Stimulated activated CD8-positive, alpha-beta memory T cell treated with anti-CD3 and anti-CD28 coated beads, Interleukin-12 subunit alpha, Interleukin-12 subunit beta, amount 100 ng/mL, for 1 hour (primary cell): ENCODE measurements around the gene SLC25A33.
"Not testable (repeated sequence)": the region's sequence is repeated elsewhere in the genome, so short reads cannot be mapped to it uniquely, and the experiment has no call there.

Experiments
- DNase-seq: peaks from one replicate; pipeline ENCODE4 v3.0.0-alpha.2; 2020; ENCODE audit warnings: low read depth

Gene SLC25A33, protein sequence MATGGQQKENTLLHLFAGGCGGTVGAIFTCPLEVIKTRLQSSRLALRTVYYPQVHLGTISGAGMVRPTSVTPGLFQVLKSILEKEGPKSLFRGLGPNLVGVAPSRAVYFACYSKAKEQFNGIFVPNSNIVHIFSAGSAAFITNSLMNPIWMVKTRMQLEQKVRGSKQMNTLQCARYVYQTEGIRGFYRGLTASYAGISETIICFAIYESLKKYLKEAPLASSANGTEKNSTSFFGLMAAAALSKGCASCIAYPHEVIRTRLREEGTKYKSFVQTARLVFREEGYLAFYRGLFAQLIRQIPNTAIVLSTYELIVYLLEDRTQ

GRCh38 chr1:9539165-9539828 lies at the start of gene SLC25A33:
TSS of gene SLC25A33 (plus strand) at chr1:9539465. CDS start at chr1:9539692, 227 bp downstream.
- DNase-seq: peak; percentile 97

DNA sequence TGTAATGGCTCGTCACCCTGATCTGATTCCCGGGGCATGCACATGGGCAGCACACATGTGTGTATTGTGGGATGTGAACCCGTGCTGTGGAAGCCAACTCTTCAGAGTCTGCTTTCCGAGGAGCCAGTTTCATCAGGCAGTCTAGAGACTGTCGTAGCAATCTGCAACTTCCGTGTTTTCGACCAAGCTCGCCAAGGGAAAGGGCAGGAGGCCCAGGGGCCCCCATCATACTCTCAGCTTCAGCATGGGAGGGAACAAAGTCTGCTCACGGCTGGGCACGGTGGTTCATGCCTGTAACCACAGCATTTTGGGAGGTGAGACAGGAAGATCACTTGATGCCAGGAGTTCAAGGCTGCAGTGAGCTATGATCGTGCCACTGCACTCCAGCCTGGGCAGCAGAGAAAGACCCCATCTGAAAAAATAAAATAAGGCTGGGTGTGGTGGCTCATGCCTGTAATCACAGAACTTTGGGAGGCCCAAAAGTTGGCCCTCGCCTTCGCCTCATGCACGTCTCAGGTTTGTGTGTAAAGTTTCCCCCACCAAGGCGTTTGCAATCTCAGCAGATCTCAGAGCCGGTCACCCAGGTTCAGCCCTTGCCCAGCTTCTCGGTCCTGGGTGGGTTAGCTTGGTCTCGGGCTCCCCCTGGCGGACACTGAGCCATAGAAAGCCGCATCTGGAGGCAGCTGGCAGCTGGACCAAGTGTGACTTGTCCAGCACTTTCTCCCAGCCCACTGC lies 48.5 kb upstream of the SLC25A33 start:
- DNase-seq: peak; percentile 77

DNA sequence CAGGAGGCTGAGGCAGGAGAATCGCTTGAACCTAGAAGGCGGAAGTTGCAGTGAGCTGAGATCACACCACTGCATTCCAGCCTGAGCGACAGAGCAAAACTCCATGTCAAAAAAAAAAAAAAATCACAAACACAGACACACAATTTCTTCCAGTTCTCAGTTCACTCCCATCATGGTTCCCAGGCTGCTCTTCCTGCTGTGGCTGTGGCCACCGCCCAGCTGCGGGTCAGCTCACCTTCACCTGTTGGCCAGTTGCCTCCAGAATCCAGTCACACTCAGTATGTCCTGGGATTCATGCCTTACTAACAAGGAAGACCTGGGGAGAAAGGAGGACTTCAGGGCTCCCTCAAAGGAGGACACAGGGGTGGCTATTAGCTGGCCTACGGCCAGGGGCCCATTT lies 45.9 kb upstream of the SLC25A33 start:
- DNase-seq: no peak

- DNase-seq: peak; percentile 46
Measured at GRCh38 chr1:9494936-9495758, 44.1 kb upstream of the SLC25A33 start.

- DNase-seq: no peak
Measured at GRCh38 chr1:9495854-9496374, 43.4 kb upstream of the SLC25A33 start.

DNA sequence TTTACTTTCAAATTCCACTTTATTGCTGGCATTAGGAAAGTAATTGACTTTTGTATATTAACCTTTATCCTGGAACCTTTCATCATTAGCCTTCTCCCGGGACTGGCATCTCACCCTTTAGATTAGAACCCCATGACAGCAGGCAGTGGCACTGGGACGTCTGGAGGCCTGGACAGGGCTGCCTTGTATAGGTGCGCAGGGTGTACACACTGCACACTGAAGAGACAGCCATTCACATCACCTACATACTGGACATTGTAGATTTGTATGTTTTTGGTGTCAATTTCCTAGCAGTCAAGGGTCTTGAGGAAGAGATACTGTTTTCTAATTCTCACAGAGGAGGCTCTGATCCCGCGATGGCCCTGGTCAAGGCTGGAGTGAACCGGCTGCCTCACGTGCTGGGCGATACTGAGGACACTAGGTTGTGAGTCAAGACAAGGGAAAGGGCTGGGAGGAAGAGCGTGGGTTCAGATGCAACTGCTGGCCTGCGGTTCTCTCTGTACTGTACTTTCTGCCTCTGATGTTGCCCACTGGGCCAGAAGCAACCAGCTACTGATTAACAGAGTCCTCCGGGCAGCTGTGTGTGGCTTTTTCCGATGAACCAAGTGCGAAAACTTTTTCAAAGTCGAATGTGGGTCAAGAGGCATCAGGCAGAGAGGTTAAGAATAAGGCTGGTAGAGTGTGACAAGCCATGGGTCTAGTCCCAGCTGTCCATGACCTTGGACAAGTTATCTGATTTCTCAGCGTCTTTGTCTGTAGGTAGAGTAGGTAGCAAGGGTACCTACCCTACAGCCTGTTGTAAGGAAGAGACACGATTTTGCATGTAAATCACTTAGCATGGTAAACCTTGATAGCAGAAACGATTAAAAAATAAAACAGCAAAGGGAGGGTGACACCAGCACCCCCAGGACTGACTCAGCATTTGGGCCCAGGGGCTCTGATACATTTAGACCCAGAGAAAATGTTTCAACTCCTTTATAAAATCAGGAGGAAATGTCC lies 38.2 kb upstream of the SLC25A33 start:
- no peak for DNase-seq

DNA sequence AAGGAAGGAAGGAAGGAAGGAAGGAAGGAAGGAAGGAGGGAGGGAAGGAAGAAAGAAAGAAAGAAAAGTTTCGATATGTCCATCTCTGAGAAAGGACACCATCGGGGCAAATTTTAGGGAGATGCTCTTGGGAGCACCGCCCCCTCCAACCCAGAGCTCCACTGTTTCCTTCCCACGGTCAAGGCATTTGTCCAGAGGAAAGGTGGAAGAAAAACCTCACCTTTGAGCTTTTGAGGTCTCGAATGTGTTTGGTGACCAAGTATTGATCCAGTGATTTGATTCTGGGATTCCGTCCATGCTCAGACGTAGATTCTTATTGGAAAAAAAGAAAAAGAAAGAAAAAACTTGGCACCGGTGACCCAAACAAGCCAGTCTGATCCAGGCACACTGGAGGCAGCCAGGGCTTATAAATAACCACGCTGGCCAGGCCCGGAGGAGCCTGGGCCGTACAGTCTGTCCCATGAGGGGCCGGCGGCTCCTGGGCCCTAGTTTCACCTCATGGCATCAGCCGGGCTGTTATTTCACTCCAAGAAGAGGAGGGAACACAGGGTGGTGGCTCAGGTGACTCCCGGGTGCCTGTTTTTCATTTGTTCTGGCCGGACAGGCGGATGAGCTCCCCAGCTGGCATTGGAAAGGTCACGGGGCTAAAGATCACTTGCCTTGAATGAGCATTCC lies 36.1 kb upstream of the SLC25A33 start:
- no peak for DNase-seq

- no peak for DNase-seq
Measured at GRCh38 chr1:9505143-9505542, 34.1 kb upstream of the SLC25A33 start.

- no peak for DNase-seq
Measured at GRCh38 chr1:9506901-9507300, 32.4 kb upstream of the SLC25A33 start.

GRCh38 chr1:9510130-9510529 lies 29.1 kb upstream of the SLC25A33 start:
- no peak for DNase-seq

DNA sequence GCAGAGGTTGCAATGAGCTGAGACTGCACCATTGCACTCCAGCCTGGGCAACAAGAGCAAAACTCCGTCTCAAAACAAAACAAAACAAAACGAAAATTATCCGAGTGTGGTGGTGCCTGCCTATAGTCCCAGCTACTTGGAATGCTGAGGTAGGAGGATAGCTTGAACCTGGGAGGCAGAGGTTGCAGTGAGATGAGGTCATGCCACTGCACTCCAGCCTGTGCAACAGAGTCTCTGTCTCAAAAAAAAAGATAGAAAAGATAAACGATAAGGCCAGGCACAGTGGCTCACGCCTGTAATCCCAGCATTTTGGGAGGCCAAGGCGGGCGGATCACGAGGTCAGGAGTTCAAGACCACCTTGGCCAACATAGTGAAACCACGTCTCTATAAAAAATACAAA lies 23.7 kb upstream of the SLC25A33 start:
- not testable (repeated sequence) for DNase-seq

- no peak for DNase-seq
Measured at GRCh38 chr1:9518454-9518998, 20.7 kb upstream of the SLC25A33 start.

DNA sequence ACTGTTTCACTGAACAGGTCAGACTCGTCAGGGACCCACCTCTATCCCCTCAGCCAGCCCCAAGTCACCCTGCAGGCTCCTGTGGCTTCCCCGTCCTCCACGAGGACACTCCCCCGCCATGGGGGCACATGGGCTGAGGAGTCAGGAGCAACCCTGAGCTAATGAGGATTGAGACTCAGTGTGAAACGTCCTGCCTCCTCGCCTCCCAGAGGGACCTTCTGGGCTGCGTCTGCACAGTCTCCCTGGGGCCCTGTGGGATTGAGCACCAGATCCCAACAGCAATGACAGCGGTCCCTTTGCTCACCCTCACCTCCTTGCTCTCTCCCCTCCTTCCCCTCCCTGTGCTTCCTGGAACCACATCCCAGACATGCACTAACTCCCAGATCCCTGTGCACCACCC lies 18.9 kb upstream of the SLC25A33 start:
- no peak for DNase-seq

GRCh38 chr1:9529190-9529589 lies 10.1 kb upstream of the SLC25A33 start:
- no peak for DNase-seq

GRCh38 chr1:9530320-9530719 lies 8.9 kb upstream of the SLC25A33 start:
- no peak for DNase-seq

GRCh38 chr1:9534953-9535352 lies 4.3 kb upstream of the SLC25A33 start:
- no peak for DNase-seq

DNA sequence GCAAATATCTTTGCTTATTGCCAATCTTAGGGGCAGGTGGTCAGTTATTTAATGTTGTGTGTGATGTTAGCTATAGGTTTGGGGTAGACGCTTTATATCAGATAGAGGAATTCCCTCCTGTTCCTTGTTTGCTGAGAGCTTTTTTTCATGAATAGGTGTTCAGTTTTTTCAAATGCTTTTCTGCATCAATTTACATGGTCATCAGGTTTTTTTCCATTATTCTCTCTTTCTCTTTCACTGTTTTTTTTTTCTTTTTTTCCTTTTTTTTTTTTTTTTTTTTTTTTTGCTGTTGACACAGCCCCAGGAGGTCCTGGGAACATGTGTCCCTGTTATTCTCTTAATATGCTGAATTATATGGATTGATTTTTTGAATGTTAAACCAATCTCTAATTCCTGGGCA lies 3.0 kb upstream of the SLC25A33 start:
- DNase-seq: no peak

- no peak for DNase-seq
Measured at GRCh38 chr1:9537863-9538668, 1.2 kb upstream of the SLC25A33 start.

- DNase-seq: no peak
Measured at GRCh38 chr1:9538669-9539164, 548 bp upstream of the SLC25A33 start.
